T-helper 2 cell treated with Interferon-gamma antibody and Interleukin-4, amounts not matched to agents 5 μg/mL and 100 μg/mL, for 36 hours (primary cell): Measurements from ENCODE around the gene ICE2.

ENCODE experiments used
- DNase-seq: peaks from one replicate; pipeline ENCODE4 v3.0.0; 2021; ENCODE audit warnings: low spot score
- H3K27ac Mint-ChIP-seq: one replicate; pipeline ENCODE4 v1.8.0; 2021; ENCODE audit warnings: mild to moderate bottlenecking, mixed read lengths
- H3K27me3 Mint-ChIP-seq: one replicate; pipeline ENCODE4 v1.8.0; 2021; ENCODE audit warnings: low read depth, mixed read lengths
- H3K36me3 Mint-ChIP-seq: one replicate; pipeline ENCODE4 v1.8.0; 2021; ENCODE audit warnings: low read depth, mixed read lengths
- H3K4me1 Mint-ChIP-seq: one replicate; pipeline ENCODE4 v1.8.0; 2021; ENCODE audit warnings: low read depth, mixed read lengths
- H3K4me3 Mint-ChIP-seq: one replicate; pipeline ENCODE4 v1.8.0; 2022; ENCODE audit warnings: mild to moderate bottlenecking, moderate library complexity, mixed read lengths
- H3K9me3 Mint-ChIP-seq: one replicate; pipeline ENCODE4 v1.8.0; 2021; ENCODE audit warnings: mixed read lengths

Gene ICE2, protein sequence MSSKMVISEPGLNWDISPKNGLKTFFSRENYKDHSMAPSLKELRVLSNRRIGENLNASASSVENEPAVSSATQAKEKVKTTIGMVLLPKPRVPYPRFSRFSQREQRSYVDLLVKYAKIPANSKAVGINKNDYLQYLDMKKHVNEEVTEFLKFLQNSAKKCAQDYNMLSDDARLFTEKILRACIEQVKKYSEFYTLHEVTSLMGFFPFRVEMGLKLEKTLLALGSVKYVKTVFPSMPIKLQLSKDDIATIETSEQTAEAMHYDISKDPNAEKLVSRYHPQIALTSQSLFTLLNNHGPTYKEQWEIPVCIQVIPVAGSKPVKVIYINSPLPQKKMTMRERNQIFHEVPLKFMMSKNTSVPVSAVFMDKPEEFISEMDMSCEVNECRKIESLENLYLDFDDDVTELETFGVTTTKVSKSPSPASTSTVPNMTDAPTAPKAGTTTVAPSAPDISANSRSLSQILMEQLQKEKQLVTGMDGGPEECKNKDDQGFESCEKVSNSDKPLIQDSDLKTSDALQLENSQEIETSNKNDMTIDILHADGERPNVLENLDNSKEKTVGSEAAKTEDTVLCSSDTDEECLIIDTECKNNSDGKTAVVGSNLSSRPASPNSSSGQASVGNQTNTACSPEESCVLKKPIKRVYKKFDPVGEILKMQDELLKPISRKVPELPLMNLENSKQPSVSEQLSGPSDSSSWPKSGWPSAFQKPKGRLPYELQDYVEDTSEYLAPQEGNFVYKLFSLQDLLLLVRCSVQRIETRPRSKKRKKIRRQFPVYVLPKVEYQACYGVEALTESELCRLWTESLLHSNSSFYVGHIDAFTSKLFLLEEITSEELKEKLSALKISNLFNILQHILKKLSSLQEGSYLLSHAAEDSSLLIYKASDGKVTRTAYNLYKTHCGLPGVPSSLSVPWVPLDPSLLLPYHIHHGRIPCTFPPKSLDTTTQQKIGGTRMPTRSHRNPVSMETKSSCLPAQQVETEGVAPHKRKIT

DNA sequence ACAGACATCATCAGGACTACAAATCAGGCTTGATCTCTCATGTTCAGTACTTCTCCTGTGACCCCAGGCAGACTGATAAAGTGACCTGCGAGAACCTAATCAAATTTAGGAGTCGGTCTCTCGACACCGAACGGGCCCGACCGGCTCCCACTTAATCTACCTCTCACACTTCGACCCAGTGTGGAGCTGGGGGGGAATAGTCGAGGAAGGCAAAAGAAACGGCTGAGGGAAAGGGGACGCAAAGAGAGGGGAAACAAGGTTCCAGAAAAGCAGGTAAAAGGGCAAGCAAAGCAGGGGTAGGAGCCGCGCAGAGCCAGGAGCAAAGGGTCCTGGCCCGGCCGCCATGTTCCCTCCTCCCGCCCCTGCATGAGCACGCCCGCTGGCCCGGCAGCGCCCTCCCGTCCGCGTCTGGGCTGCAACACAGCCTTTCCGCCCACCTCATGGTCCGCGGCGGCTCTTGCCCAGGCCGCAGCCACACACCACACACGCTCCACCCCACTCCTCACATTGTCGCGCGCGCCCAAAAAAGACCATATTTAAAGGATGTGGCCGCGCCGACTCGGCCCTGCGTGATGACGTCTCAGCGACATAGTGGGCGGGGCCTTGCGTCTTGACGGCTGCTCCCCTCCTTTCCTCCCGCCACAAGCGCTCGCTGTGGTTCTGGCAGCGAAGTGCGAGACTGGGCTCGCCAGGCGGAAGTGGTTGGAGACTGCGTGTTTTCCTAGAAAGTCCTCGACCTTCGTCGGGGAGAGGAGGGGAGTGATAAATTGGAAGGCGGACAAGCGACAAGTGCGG is at the start of gene ICE2:
ICE2 (minus strand) TSS at position 577 of the 795 bp plus-strand sequence. CDS start 1,165 bp downstream, outside the sequence.
- Mint-ChIP-seq H3K9me3 (no peaks in the 10 kb centered on the region), H3K36me3 (peaks cover 22% of the 10 kb centered on the region), H3K4me1 (peaks cover 49% of the 10 kb centered on the region), H3K27ac (peak within 1 kb of the TSS; percentile 99), H3K27me3 (no peaks in the 10 kb centered on the region), H3K4me3 (peak within 1 kb of the TSS; percentile 94)
- peak; percentile 97 for DNase-seq

GRCh38 chr15:60528530-60528929 is 49.6 kb upstream of the ICE2 start:
- H3K4me3 Mint-ChIP-seq, result no peak overlapping the region
- H3K9me3 Mint-ChIP-seq, result no peaks in the 10 kb centered on the region
- H3K27ac Mint-ChIP-seq, result no peak overlapping the region
- peaks cover 20% of the 10 kb centered on the region for H3K36me3 Mint-ChIP-seq
- H3K4me1 Mint-ChIP-seq, result peaks cover 12% of the 10 kb centered on the region
- no peak for DNase-seq
- no peaks in the 10 kb centered on the region for H3K27me3 Mint-ChIP-seq

- peaks cover 22% of the 10 kb centered on the region for H3K36me3 Mint-ChIP-seq
- H3K4me3 Mint-ChIP-seq, result no peak overlapping the region
- H3K27ac Mint-ChIP-seq, result no peak overlapping the region
- H3K9me3 Mint-ChIP-seq, result no peaks in the 10 kb centered on the region
- H3K27me3 Mint-ChIP-seq, result no peaks in the 10 kb centered on the region
- peaks cover 14% of the 10 kb centered on the region for H3K4me1 Mint-ChIP-seq
- DNase-seq, result no peak
These were observed 48.5 kb upstream of the ICE2 start for GRCh38 chr15:60527456-60527855.

DNA sequence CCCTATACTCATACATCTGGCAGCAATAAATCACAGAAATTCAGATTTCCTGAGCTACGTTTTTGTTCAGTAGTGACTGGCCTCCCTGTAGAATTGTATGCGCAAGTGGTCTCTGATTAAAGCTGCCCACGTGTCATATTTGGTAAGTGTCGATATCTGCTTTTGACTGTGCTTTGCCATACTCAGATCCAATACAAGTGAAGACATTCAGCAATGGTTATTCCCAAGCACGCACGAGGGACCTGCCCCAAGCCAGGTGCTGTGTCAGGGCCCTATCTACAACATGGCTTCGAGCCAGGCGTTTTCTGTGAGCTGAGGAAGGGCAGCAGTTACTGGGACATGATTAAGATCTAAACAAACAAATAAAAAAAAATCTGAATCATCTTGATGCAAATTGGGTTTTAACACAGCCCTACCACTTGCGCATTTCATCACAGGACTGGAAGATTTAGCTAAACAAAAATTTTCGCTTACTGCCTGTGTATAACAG is 47.2 kb upstream of the ICE2 start:
- Mint-ChIP-seq H3K36me3 (peaks cover 22% of the 10 kb centered on the region), H3K9me3 (no peaks in the 10 kb centered on the region), H3K4me1 (peaks cover 14% of the 10 kb centered on the region), H3K27ac (no peak overlapping the region), H3K27me3 (no peaks in the 10 kb centered on the region), H3K4me3 (no peak overlapping the region)
- DNase-seq, result no peak

DNA sequence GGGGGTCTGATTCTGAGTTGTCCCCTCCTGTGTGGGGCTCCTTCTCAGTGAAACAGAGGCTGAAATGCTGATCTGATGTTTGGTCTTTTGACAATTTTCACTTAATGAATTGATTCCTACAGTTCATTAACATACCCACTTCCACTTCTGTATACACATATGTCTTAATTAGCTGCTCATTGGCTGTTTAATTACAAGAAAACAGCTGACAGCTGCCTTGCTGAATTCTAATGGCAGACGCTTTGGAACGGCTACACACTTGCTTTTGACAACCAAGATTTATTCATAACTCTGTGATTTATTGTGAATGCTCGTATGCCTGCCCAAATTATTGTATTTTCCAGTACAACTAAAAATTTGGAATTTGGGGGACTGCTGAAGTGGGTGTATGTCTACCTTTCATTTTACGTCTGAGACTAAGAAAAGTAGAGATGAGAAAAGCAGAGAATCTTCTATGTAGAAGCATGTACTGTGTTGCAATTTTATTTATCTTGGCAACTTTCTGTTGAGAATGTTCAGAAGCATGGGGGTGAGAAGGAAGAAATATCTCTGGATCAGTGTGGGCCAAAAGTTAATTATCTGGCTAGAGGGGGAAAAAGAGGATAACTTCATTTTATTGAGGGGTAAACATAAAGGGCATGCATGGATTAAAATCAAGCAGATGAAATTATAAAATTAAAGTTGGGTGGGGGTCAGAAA is 46.5 kb upstream of the ICE2 start:
- Mint-ChIP-seq H3K4me1 (peaks cover 17% of the 10 kb centered on the region), H3K9me3 (no peaks in the 10 kb centered on the region), H3K27me3 (no peaks in the 10 kb centered on the region), H3K27ac (no peak overlapping the region), H3K4me3 (no peak overlapping the region), H3K36me3 (peaks cover 19% of the 10 kb centered on the region)
- no peak for DNase-seq

- no peak for DNase-seq
- Mint-ChIP-seq H3K4me1 (peaks cover 25% of the 10 kb centered on the region), H3K9me3 (no peaks in the 10 kb centered on the region), H3K36me3 (peaks cover 23% of the 10 kb centered on the region), H3K27ac (no peak overlapping the region), H3K4me3 (no peak overlapping the region), H3K27me3 (no peaks in the 10 kb centered on the region)
These were observed 44.1 kb upstream of the ICE2 start for GRCh38 chr15:60523056-60523455.

DNA sequence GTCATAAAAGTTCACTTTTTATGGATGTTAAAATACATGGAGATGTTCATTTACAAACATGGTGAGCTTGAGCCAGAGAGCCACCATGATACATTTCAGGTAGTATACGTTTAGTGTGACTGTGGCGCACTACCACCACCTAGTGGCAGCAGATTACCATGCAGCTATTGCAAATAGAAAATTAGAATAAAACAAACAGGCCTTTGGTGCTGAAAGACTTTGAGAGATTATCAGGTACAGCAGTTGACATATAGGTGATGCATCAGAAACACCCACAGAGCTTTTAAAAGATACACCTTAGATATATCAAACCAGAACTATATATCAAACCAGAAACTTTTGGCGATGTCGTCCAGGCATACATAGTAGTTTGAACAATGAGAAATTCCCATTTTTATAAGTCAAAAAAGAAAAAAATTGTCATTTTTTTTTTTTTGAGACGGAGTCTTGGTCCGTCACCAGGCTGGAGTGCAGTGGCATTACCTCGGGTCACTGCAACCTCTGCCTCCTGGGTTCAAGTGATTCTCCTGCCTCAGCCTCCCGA is 42.0 kb upstream of the ICE2 start:
- peaks cover 19% of the 10 kb centered on the region for H3K36me3 Mint-ChIP-seq

GRCh38 chr15:60520013-60520824 is 41.3 kb upstream of the ICE2 start:
- H3K27me3 Mint-ChIP-seq, result no peaks in the 10 kb centered on the region
- peak overlapping the region; percentile 47 for H3K4me3 Mint-ChIP-seq
- H3K4me1 Mint-ChIP-seq, result peaks cover 24% of the 10 kb centered on the region
- no peaks in the 10 kb centered on the region for H3K9me3 Mint-ChIP-seq
- peak; percentile 39 for DNase-seq
- peak overlapping the region; percentile 66 for H3K27ac Mint-ChIP-seq
- H3K36me3 Mint-ChIP-seq, result peaks cover 19% of the 10 kb centered on the region

More for the DNA sequence above, 42.0 kb upstream of the ICE2 start:
- no peak overlapping the region for H3K4me3 Mint-ChIP-seq
- H3K4me1 Mint-ChIP-seq, result peaks cover 24% of the 10 kb centered on the region
- H3K27me3 Mint-ChIP-seq, result no peaks in the 10 kb centered on the region
- H3K9me3 Mint-ChIP-seq, result no peaks in the 10 kb centered on the region
- peak; percentile 65 for DNase-seq
- H3K27ac Mint-ChIP-seq, result peak overlapping the region; percentile 66

DNA sequence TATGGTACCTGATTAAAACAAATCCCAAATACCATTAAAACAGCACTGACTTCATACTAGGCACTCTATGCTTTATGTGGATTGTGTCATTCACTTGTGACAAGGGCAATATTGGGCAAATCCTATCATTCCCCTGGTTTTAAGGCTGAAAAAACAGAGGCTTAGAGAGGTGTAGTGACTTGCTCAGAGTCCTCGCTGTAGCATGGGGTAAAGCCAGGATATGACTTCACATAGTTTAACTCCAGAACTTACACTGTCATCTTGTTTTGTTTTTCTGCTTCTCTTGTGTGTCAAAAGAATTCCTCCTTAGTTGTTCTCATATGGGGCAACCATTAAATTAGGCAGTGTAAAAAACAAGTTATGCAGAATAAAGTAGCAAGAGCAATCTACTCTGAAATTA is 40.3 kb upstream of the ICE2 start:
- H3K4me3 Mint-ChIP-seq, result peak overlapping the region; percentile 52
- peak overlapping the region; percentile 18 for H3K27ac Mint-ChIP-seq
- H3K4me1 Mint-ChIP-seq, result peaks cover 24% of the 10 kb centered on the region
- H3K27me3 Mint-ChIP-seq, result no peaks in the 10 kb centered on the region
- DNase-seq, result no peak
- peaks cover 19% of the 10 kb centered on the region for H3K36me3 Mint-ChIP-seq
- no peaks in the 10 kb centered on the region for H3K9me3 Mint-ChIP-seq

DNA sequence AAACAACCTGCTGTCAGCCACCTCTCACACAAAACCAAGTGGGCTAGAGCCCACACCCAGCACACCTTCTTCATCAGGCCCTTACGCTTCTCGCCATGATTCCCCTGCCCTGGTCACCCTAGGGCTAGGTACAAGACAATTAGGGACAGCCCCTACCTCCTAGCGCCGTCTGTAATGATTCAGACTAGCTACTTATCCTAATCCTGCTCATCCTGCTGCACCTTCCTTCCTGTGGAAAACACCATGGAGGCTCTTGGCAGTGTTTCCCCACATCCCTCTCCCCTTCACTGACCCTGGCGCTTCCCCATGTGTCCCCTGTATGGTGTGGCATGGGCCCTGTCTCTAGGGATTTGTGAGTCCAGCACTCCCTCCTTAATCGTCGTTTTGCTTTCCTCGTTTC is 39.6 kb upstream of the ICE2 start:
- no peaks in the 10 kb centered on the region for H3K27me3 Mint-ChIP-seq
- no peak overlapping the region for H3K27ac Mint-ChIP-seq
- peaks cover 22% of the 10 kb centered on the region for H3K36me3 Mint-ChIP-seq
- peaks cover 19% of the 10 kb centered on the region for H3K4me1 Mint-ChIP-seq
- H3K9me3 Mint-ChIP-seq, result no peaks in the 10 kb centered on the region
- H3K4me3 Mint-ChIP-seq, result no peak overlapping the region
- no peak for DNase-seq

DNA sequence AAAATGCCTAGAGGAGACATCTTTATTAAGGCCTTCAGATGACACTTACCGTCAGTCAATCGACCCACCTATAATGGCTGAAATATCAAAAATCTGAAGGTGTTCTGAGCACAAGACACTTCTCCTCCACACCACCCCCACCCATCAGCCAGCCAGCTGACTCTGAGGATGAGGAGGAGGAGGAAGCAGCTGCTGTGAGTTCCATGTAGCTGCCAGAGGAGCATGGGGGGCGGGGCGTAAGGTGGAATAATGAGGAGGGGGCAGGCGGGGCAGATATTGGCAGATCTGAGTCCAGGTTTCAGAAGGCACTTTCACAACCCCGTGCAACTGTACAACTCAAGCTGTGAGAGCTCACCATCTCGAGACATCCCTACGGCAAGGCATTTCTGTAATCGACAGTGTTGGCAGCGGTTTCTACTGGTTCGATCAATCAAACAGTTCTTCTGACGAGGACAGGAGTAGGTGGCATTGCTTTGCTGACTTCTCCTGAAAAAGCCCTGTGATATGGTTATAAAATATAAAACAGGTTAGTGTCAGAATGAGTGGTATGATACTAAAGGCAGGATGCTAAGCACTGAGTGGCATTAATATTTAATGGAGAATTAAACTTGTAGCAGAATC is 35.4 kb upstream of the ICE2 start:
- peaks cover 17% of the 10 kb centered on the region for H3K4me1 Mint-ChIP-seq
- no peak overlapping the region for H3K27ac Mint-ChIP-seq
- peaks cover 47% of the 10 kb centered on the region for H3K36me3 Mint-ChIP-seq
- H3K27me3 Mint-ChIP-seq, result no peaks in the 10 kb centered on the region
- DNase-seq, result no peak
- H3K4me3 Mint-ChIP-seq, result no peak overlapping the region
- no peaks in the 10 kb centered on the region for H3K9me3 Mint-ChIP-seq

DNA sequence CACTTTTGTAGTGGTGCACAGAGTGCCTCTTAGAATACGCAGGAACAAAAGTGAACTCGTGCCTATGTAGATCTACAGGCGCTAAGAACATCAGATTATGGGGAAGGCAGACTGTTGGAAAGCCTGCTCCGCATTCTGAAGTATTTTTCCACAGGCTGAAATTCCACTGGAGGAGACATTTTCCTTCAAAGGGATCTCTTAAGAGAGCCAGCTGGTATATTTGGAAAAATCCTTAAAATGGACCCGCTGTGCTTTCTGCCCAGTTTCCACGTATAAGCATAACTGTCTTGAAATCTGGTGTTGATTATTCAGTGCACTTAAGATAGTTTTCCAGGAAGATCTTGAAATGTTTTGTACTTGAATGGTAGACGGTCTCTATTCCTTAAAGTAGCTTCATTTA is 34.7 kb upstream of the ICE2 start:
- Mint-ChIP-seq H3K27ac (no peak overlapping the region), H3K27me3 (no peaks in the 10 kb centered on the region), H3K36me3 (peaks cover 46% of the 10 kb centered on the region), H3K9me3 (no peaks in the 10 kb centered on the region), H3K4me3 (no peak overlapping the region), H3K4me1 (peaks cover 17% of the 10 kb centered on the region)
- DNase-seq, result no peak
